B cell (primary cell): Measurements from ENCODE around the gene RGS7. TPM values are rescaled to one million over a fixed set of nuclear protein-coding genes. Genes with fewer than 3 reads are reported as not detected.

ENCODE experiments used
- ATAC-seq: fragments of 200-7000 bp; cut with Tn5 transposase; one replicate; pipeline ENCODE4 v1.10.0; 2021; ENCODE audit warnings: low read depth, mild to moderate bottlenecking, moderate number of reproducible peaks, moderate library complexity
- CTCF ChIA-PET: fragments of 350-600 bp; sonication (Branson Sonifier 250); formaldehyde crosslinking; loops from one replicate; lab custom pipeline; 2021; ENCODE audit warnings: antibody characterized with exemption, inconsistent platforms; lab: Charles Lee
- POLR2A ChIA-PET: fragments of 350-600 bp; sonication (Branson Sonifier 250); formaldehyde crosslinking; loops from one replicate; lab custom pipeline; 2021; ENCODE audit warnings: antibody characterized with exemption; lab: Charles Lee
- DNase-seq: peaks from one replicate; pipeline ENCODE4 v3.0.0; 2013
- H2AFZ ChIP-seq: 2 replicates; pipeline ENCODE4 v1.6.1; 2012; ENCODE audit warnings: mild to moderate bottlenecking, low read depth, low read length; ENCODE audit not compliant: insufficient read depth, poor library complexity, severe bottlenecking
- H3K27ac ChIP-seq, 2 donors: 1 replicate in 1 of 2; 2 replicates in 1 of 2; pipeline ENCODE4 v1.5.1; 2012 to 2013; ENCODE audit warnings: low read length in 2 of 2, mild to moderate bottlenecking in 2 of 2, moderate library complexity in 1 of 2
- H3K27me3 ChIP-seq, 4 experiments: fragments of 200-600 bp in 1 of 4; sonication (generic) in 1 of 4; replicated peaks in 1 of 4; 1 replicate in 2 of 4; 2 replicates in 2 of 4; pipeline versions ENCODE4 v1.6.1 to v1.7.0; 2013 to 2016; ENCODE audit warnings: low read length in 3 of 4, mild to moderate bottlenecking in 2 of 4, mixed read lengths in 1 of 4, moderate library complexity in 1 of 4; ENCODE audit not compliant: insufficient read depth in 4 of 4, control insufficient read depth in 3 of 4; ENCODE audit errors: control extremely low read depth in 1 of 4
- H3K36me3 ChIP-seq, 2 experiments: replicated peaks in 1 of 2; 1 replicate in 1 of 2; 2 replicates in 1 of 2; pipeline versions ENCODE4 v1.6.1 to v1.7.1; 2013; ENCODE audit warnings: low read length in 1 of 2; ENCODE audit not compliant: insufficient read depth in 2 of 2, control insufficient read depth in 1 of 2; ENCODE audit errors: control extremely low read depth in 1 of 2, extremely low read depth in 1 of 2
- H3K4me1 ChIP-seq, 2 donors: fragments of 200-600 bp in 1 of 2; sonication (generic) in 1 of 2; 1 replicate in 1 of 2; 2 replicates in 1 of 2; pipeline versions ENCODE4 v1.5.1 to v1.6.1; 2013 to 2017; ENCODE audit warnings: low read length in 2 of 2; ENCODE audit not compliant: control insufficient read depth in 2 of 2, insufficient read depth in 2 of 2
- H3K4me2 ChIP-seq: replicated peaks from 2 replicates; pipeline ENCODE3; 2012; ENCODE audit warnings: mild to moderate bottlenecking, low read depth, low read length; ENCODE audit not compliant: poor library complexity, severe bottlenecking
- H3K4me3 ChIP-seq, 5 experiments: fragments of 200-600 bp in 1 of 5; sonication (generic) in 1 of 5; 1 replicate in 3 of 5; 2 replicates in 2 of 5; pipeline versions ENCODE4 v1.5.1 to v1.7.0; 2011 to 2016; ENCODE audit warnings: low read length in 4 of 5, mild to moderate bottlenecking in 4 of 5, low read depth in 2 of 5, control low read depth in 1 of 5, moderate library complexity in 1 of 5; ENCODE audit not compliant: insufficient read depth in 1 of 5; ENCODE audit errors: control extremely low read depth in 1 of 5, extremely low read depth in 1 of 5
- H3K79me2 ChIP-seq: fragments of 200-600 bp; sonication (generic); one replicate; pipeline ENCODE4 v1.6.0; 2016; ENCODE audit warnings: low read length; ENCODE audit not compliant: control insufficient read depth, insufficient read depth
- H3K9ac ChIP-seq: fragments of 200-600 bp; sonication (generic); 2 replicates; pipeline ENCODE4 v1.6.1; 2017; ENCODE audit warnings: mild to moderate bottlenecking, low read length, moderate library complexity
- H3K9me3 ChIP-seq, 3 donors: one replicate each; pipeline versions ENCODE4 v1.6.1 to v1.7.1; 2013; ENCODE audit warnings: low read length in 2 of 3; ENCODE audit not compliant: control insufficient read depth in 2 of 3, insufficient read depth in 1 of 3; ENCODE audit errors: control extremely low read depth in 1 of 3
- H4K20me1 ChIP-seq: 2 replicates; pipeline ENCODE4 v1.6.0; 2012; ENCODE audit warnings: mild to moderate bottlenecking, low read length; ENCODE audit not compliant: insufficient read depth, control insufficient read depth, poor library complexity, severe bottlenecking
- H3K27ac Mint-ChIP-seq: one replicate; pipeline ENCODE4 v1.8.0; 2021; ENCODE audit warnings: mixed read lengths
- H3K27me3 Mint-ChIP-seq: one replicate; pipeline ENCODE4 v1.8.0; 2021; ENCODE audit warnings: mixed read lengths
- H3K4me1 Mint-ChIP-seq: one replicate; pipeline ENCODE4 v1.8.0; 2021; ENCODE audit warnings: mixed read lengths
- H3K4me3 Mint-ChIP-seq: one replicate; pipeline ENCODE4 v1.8.0; 2021; ENCODE audit warnings: mixed read lengths
- H3K9me3 Mint-ChIP-seq: one replicate; pipeline ENCODE4 v1.8.0; 2022; ENCODE audit warnings: mixed read lengths; ENCODE audit not compliant: insufficient read depth
- CTCF ChIP-seq: fragments of 200-600 bp; IDR thresholded peaks from one replicate; pipeline ENCODE4 v1.8.0; 2022; ENCODE audit warnings: antibody characterized with exemption, mild to moderate bottlenecking
- EZH2 ChIP-seq: IDR thresholded peaks from 2 replicates; pipeline ENCODE4 v1.6.1; 2012; ENCODE audit warnings: borderline replicate concordance, low read depth, mild to moderate bottlenecking, moderate library complexity, low read length; ENCODE audit not compliant: insufficient read depth, poor library complexity, severe bottlenecking
- WGBS: methylation state at CpG from one replicate; pipeline ENCODE4 v1.1.5; 2013; ENCODE audit warnings: missing lambda C conversion rate; ENCODE audit not compliant: insufficient coverage; 5-methylcytosine and 5-hydroxymethylcytosine counted together
- intact Hi-C: fragments of 100-400 bp; cut with micrococcal nuclease; formaldehyde crosslinking; loops from one replicate; pipeline ENCODE4 v1.10.0; 2022
- polyA plus RNA-seq: library from polyadenylated mRNA; depleted of rRNA; stranded (reverse); fragments of >200 nt; gene quantifications from 2 replicates; pipeline ENCODE4 v1.2.3, GENCODE V29; 2012
- total RNA-seq, 2 donors: library from RNA; stranded (reverse); fragments of 120-200 nt in 1 of 2; gene quantifications; 1 replicate in 1 of 2; 2 replicates in 1 of 2; pipeline versions ENCODE4 v1.2.3 to v1.2.4, GENCODE V29; 2013 to 2022

The RGS7 gene
- total and polyA plus RNA-seq, 2 donors (not counting 1 experiment from before 2014, with no cell fraction given) = 0.15 to 1.8 TPM

- H3K4me1 ChIP-seq = no peaks in the 10 kb centered on the region
- ATAC-seq = no peak
- H4K20me1 ChIP-seq = no peaks in the 10 kb centered on the region
- Mint-ChIP-seq H3K4me3 (no peak overlapping the region), H3K9me3 (no peaks in the 10 kb centered on the region), H3K4me1 (no peaks in the 10 kb centered on the region), H3K27me3 (no peaks in the 10 kb centered on the region), H3K27ac (no peak overlapping the region)
- H3K4me2 ChIP-seq = no peak overlapping the region
- H3K79me2 ChIP-seq = no peaks in the 10 kb centered on the region
- ChIA-PET CTCF (no interaction called here), POLR2A (no interaction called here)
- DNase-seq = no peak
- H3K27ac ChIP-seq = no peak overlapping the region
- H3K4me3 ChIP-seq = no peak overlapping the region
- no peaks in the 10 kb centered on the region for H3K36me3 ChIP-seq
- 50% methylated on average over 2 of the region's 2 CpGs for WGBS
- H3K9me3 ChIP-seq = peaks cover 0 to 3% (median 0%) of the 10 kb centered on the region in 3 donors
- no peaks in the 10 kb centered on the region for H3K27me3 ChIP-seq
- TF ChIP-seq EZH2 (no peak), CTCF (no peak)
- H2AFZ ChIP-seq = no peak overlapping the region
- intact Hi-C loops = no loop called here
- H3K9ac ChIP-seq = no peak overlapping the region
These were observed 91.6 kb downstream of the RGS7 start for GRCh38 chr1:241265428-241265827.

DNA sequence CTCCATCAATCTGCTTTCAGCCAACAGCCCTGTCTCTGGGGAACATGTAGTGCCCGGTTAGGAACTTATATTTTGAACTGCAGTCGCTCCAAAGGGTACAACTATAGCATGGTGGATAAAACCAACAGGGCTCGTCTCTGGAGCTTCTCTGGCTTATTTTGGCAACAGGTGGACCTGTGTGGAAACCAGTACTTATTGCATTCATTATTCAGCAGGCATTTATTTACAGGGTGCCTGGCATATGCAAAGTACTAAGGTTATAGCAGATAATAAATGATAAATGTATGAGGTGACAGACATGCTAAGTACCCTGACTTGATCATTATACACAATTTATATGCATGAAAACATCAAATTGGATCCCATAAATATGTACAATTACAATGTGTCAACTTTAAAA, 93.7 kb downstream of the RGS7 start:
- Histone ChIP-seq H3K36me3 (no peaks in the 10 kb centered on the region), H2AFZ (no peak overlapping the region), H3K79me2 (no peaks in the 10 kb centered on the region), H3K4me2 (no peak overlapping the region), H3K9ac (no peak overlapping the region), H3K27ac (no peak overlapping the region), H3K9me3 (peaks cover 0 to 3% (median 0%) of the 10 kb centered on the region in 3 donors), H4K20me1 (no peaks in the 10 kb centered on the region), H3K4me1 (no peaks in the 10 kb centered on the region), H3K27me3 (no peaks in the 10 kb centered on the region), H3K4me3 (no peak overlapping the region)
- intact Hi-C loops = no loop called here
- no peak for ATAC-seq
- no peak for DNase-seq
- no peaks in the 10 kb centered on the region for H3K9me3 Mint-ChIP-seq
- TF ChIP-seq CTCF = no peak
- no peak for TF ChIP-seq EZH2
- H3K27me3 Mint-ChIP-seq = no peaks in the 10 kb centered on the region
- H3K4me1 Mint-ChIP-seq = no peaks in the 10 kb centered on the region
- 95% methylated on average over 2 of the region's 3 CpGs for WGBS
- no peak overlapping the region for H3K27ac Mint-ChIP-seq
- no peak overlapping the region for H3K4me3 Mint-ChIP-seq
- POLR2A ChIA-PET = no interaction called here
- CTCF ChIA-PET = interaction anchor here (1.4 kb wide), 1 partner anchor 10 kb away, joined by 3 read pairs; no protein-coding TSS in a partner anchor
